ENCODE results near the gene MTERF4. TPM values are rescaled to one million over a fixed set of nuclear protein-coding genes. Genes with fewer than 3 reads are reported as not detected.

The MTERF4 gene
- total and polyA plus RNA-seq, 10 of the 15 experiments (the other 5 are each of a cell fraction or from before 2014, with no cell fraction given) = 36.7 to 69.1 (median 45.5) TPM

- no peak for TF ChIP-seq ZBTB4 (CRISPR knock-in tag; IDR thresholded peaks at IDR 0.05)
- TF ChIP-seq ZNF384 (IDR thresholded peaks at IDR 0.05; ENCODE audit: borderline replicate concordance, low read depth, low read length) = no peak
- TF ChIP-seq MLLT1 (IDR thresholded peaks at IDR 0.05) = no peak
- TF ChIP-seq MEF2A (IDR thresholded peaks at IDR 0.05; ENCODE audit: insufficient read depth, low read depth, low read length) = no peak
- TF ChIP-seq RCOR1 (conservative IDR thresholded peaks at IDR 0.05; ENCODE audit: low read depth, low read length) = no peak
- no peak for TF ChIP-seq EGR1 (IDR thresholded peaks at IDR 0.05; ENCODE audit: borderline replicate concordance in 1 of 2, low read depth in 2 of 2, low read length in 2 of 2)
Measured at GRCh38 chr2:241121008-241121407, 18.9 kb upstream of the MTERF4 start (continued).

- Histone ChIP-seq H3K36me3 (ENCODE audit: control insufficient read depth in 2 of 2, insufficient read depth in 2 of 2, low read length in 1 of 2) (peaks cover 16 to 19% of the 10 kb centered on the region in 2 experiments; a peak in 3 of 4 replicates), H3K27ac (ENCODE audit: control insufficient read depth, insufficient read depth) (no peak overlapping the region), H3K9ac (ENCODE audit: control insufficient read depth, insufficient read depth, low read length) (no peak overlapping the region), H3K9me3 (replicated peaks; ENCODE audit: control insufficient read depth, insufficient read depth, low read length) (peaks cover 3% of the 10 kb centered on the region), H3K27me3 (replicated peaks in 1 of 2; ENCODE audit: control insufficient read depth in 2 of 2, insufficient read depth in 2 of 2, low read length in 1 of 2) (no peaks in the 10 kb centered on the region), H3K4me2 (ENCODE audit: control insufficient read depth, insufficient read depth) (no peak overlapping the region), H4K20me1 (ENCODE audit: control insufficient read depth, insufficient read depth) (no peaks in the 10 kb centered on the region), H2AFZ (ENCODE audit: control insufficient read depth, low read depth, low read length) (no peak overlapping the region), H3K4me3 (no peak overlapping the region), H3K79me2 (ENCODE audit: control insufficient read depth, insufficient read depth, low read length) (peaks cover 15% of the 10 kb centered on the region), H3K4me1 (ENCODE audit: control insufficient read depth, insufficient read depth, low read length) (no peaks in the 10 kb centered on the region)
- ATAC-seq (0 out of 3 replicates have a peak, but pooled peaks have one; percentile 15), DNase-seq (ENCODE audit: low read depth, low spot score) (no peak), FAIRE-seq (peak; percentile 75)
- SMC1A ChIA-PET (ENCODE audit: uncharacterized antibody, unreplicated experiment) = no interaction called here
- in situ Hi-C loops (cut with MboI) (no loop called here), intact Hi-C loops (cut with micrococcal nuclease; ENCODE audit: unreplicated experiment) (no loop called here)
- BruUV-seq (replicated peaks) = no TSS peak
- POLR2A ChIA-PET = interaction anchor here (1.8 kb wide), 1 partner anchor 8 kb away, joined by 8 read pairs; no protein-coding TSS in a partner anchor
- 54% methylated on average over 2 of the region's 2 CpGs for WGBS (ENCODE audit: insufficient coverage, insufficient replicate concordance, low lambda C conversion rate, missing lambda C conversion rate)
- CTCF ChIA-PET = no interaction called here
- RAD21 ChIA-PET (ENCODE audit: unreplicated experiment) = interaction anchor here (0.9 kb wide), 1 partner anchor 16 kb away, joined by 3 read pairs; no protein-coding TSS in a partner anchor
- TF ChIP-seq MTA2 (IDR thresholded peaks at IDR 0.05; ENCODE audit: low read depth) (no peak), SUZ12 (IDR thresholded peaks at IDR 0.05; ENCODE audit: unreplicated experiment) (no peak), ATF3 (IDR thresholded peaks at IDR 0.05; ENCODE audit: borderline replicate concordance, extremely low read depth, low read depth, low read length) (no peak), ZBTB4 (CRISPR knock-in tag; IDR thresholded peaks at IDR 0.05) (no peak)
Measured at GRCh38 chr2:241120440-241120839, 18.4 kb upstream of the MTERF4 start.
